GM12892 (cell line): Measurements from ENCODE around the gene RNF151.

Experiments used
- POLR2A ChIP-seq: IDR thresholded peaks from 2 replicates; pipeline ENCODE4 v1.6.1; 2011; ENCODE audit warnings: low read depth, low read length, control low read depth
- POLR2AphosphoS5 ChIP-seq: IDR thresholded peaks from 2 replicates; pipeline ENCODE4 v1.6.1; 2011; ENCODE audit warnings: low read depth, low read length, control low read depth
- TAF1 ChIP-seq: IDR thresholded peaks from 2 replicates; pipeline ENCODE4 v1.6.1; 2011; ENCODE audit warnings: low read depth, mild to moderate bottlenecking, control low read depth, low read length, borderline replicate concordance

GRCh38 chr16:1946495-1947368 is 19.9 kb upstream of the RNF151 start:
- no peak for TF ChIP-seq TAF1
- TF ChIP-seq POLR2A, result no peak
- TF ChIP-seq POLR2AphosphoS5, result no peak
